Mammary epithelial cell (primary cell): ENCODE data around the gene SLC22A1.

ENCODE experiments used
- EZH2 ChIP-seq: IDR thresholded peaks from 2 replicates; pipeline ENCODE4 v1.6.1; 2012; ENCODE audit warnings: low read length, inconsistent platforms, borderline replicate concordance
- TF ChIP-seq, protein P1 (sequence below), 2 donors: IDR thresholded peaks in 1 of 2; conservative IDR thresholded peaks in 1 of 2; 2 replicates each; pipeline ENCODE4 v1.5.1; 2011 to 2012; ENCODE audit warnings: inconsistent platforms in 2 of 2, low read length in 2 of 2, mild to moderate bottlenecking in 2 of 2, control low read depth in 1 of 2, low read depth in 1 of 2; ENCODE audit not compliant: insufficient read depth in 1 of 2; ENCODE audit errors: extremely low read depth in 1 of 2

DNA sequence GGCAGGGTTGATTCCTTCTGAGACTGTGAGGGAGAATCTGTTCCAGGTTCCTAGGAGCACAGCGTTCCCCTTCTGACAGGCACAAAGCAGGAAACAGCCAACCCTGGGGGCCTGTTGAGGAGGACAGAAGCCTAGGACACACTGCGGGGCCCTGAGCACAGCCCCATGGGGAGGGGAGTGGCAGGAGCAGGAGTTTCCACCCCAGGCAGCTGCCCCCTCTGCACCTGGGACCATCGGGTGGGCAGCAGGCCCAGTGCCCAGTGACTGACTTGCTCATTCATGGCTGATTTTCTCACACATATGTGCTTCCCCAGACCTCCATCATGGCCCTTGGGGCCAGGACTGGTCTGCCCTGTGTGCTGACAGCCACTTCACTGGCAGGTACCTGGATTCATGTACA, 6.2 kb upstream of the SLC22A1 start:
- no peak for TF ChIP-seq EZH2
- TF ChIP-seq, protein P1, sequence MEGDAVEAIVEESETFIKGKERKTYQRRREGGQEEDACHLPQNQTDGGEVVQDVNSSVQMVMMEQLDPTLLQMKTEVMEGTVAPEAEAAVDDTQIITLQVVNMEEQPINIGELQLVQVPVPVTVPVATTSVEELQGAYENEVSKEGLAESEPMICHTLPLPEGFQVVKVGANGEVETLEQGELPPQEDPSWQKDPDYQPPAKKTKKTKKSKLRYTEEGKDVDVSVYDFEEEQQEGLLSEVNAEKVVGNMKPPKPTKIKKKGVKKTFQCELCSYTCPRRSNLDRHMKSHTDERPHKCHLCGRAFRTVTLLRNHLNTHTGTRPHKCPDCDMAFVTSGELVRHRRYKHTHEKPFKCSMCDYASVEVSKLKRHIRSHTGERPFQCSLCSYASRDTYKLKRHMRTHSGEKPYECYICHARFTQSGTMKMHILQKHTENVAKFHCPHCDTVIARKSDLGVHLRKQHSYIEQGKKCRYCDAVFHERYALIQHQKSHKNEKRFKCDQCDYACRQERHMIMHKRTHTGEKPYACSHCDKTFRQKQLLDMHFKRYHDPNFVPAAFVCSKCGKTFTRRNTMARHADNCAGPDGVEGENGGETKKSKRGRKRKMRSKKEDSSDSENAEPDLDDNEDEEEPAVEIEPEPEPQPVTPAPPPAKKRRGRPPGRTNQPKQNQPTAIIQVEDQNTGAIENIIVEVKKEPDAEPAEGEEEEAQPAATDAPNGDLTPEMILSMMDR (conservative IDR thresholded peaks at IDR 0.05 in 1 of 2, IDR thresholded peaks at IDR 0.05 in 1 of 2; ENCODE audit: extremely low read depth in 1 of 2, insufficient read depth in 1 of 2, low read depth in 1 of 2, low read length in 2 of 2): no peak
